GM12875 (cell line): ENCODE results near the gene CNOT2.
A peak's percentile ranks its signal among the peaks of the same experiment; 100 is the strongest.

Source experiments
- H3K4me3 ChIP-seq: one replicate; pipeline ENCODE4 v1.5.1; 2011; ENCODE audit warnings: low read depth, low read length, control low read depth
- CTCF ChIP-seq: IDR thresholded peaks from 2 replicates; pipeline ENCODE4 v1.5.1; 2011; ENCODE audit warnings: low read depth, mild to moderate bottlenecking, control low read depth, inconsistent platforms, low read length, moderate library complexity, borderline replicate concordance; ENCODE audit not compliant: insufficient read depth

CNOT2 gene

DNA sequence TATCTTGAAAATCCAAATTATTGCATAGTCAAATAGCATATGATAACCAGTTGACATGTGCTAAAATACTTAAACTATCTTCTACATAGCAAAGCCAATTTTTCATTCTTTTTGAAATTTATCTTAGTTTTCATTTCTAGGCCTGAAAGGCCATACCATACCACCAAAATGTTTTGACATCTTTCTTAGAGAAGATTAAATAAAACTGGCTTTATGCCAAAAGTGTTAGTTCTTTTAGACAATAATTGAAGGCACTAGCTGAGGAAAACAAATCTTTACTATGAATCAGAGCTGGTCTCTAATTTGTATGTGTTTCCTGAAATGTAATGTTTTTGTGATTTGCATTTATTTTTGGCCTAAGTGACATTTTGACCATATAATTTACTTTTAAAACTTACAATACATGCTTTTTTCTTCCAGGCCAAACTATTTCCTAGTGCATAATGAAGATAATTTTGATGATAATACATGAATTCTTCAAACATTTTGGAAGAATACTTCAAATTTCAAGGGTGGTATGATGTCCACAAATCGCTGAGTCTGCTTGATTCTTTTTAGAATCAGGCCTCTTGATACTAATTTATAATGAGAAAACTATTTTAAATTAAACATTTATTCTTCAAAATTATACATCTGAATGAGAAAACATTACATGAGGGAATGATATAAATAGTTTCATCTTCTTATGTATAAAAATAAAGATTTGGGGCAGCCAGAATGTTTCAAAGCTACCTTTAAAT is 116.4 kb downstream of the CNOT2 start:
- H3K4me3 ChIP-seq = no peak overlapping the region
- no peak for TF ChIP-seq CTCF

GRCh38 chr12:70360218-70360617 is 117.0 kb downstream of the CNOT2 start:
- TF ChIP-seq CTCF = no peak
- H3K4me3 ChIP-seq = no peak overlapping the region

DNA sequence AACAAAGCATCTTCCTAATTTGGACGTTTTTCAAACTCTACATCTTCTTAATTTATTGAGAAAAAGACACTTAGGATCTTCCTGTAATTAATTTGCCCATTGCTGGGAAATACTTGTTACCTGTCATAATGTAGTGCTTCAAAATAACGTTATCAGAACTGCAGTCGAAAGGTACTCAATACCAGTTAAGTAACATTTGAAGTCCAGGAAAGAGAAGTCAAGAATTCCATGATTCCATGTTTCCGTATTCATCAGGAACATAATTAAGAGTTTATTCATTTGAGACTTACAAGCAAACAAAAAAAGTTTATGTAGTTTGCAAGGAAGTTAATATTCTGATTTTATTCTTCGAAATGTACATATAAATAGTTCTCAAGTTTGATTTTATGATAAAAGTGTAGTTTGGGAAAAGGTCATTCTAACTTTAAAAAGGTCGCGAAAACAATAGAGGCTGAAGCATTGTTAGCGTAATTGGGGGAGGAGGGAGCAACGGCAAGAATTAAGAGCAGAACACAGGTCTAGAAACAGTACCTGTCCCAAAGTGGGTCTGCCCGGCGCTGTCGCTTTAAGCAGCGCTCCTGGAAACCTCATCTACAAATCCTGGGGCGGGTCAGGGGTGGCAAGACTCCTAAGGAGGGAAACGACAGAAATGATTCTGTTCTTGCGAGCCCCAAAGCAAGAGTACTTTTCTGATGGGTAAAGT is 121.6 kb downstream of the CNOT2 start:
- TF ChIP-seq CTCF = no peak
- H3K4me3 ChIP-seq = no peak overlapping the region

DNA sequence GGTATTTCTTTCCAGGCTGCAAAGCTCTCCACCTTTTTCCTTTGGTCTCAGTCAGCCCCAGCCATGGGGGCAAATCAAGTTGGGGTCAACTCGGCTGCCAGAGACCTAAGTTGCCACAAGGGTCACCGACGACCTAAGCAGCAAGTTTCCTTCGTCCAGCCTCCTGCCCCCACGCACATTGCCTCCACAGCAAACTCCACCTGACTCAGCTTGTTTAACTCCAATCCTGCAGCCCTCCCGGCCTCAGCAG is 122.1 kb downstream of the CNOT2 start:
- no peak for TF ChIP-seq CTCF

GRCh38 chr12:70365648-70366518 is 122.7 kb downstream of the CNOT2 start, which contains the start of gene KCNMB4:
TSS of gene KCNMB4 (plus strand) at chr12:70366290. CDS start at chr12:70366735, 445 bp downstream.
- peak within 1 kb of the TSS; percentile 50 for H3K4me3 ChIP-seq
- no peak for TF ChIP-seq CTCF

More for the DNA sequence above, 122.1 kb downstream of the CNOT2 start:
- H3K4me3 ChIP-seq = peak overlapping the region; percentile 50

DNA sequence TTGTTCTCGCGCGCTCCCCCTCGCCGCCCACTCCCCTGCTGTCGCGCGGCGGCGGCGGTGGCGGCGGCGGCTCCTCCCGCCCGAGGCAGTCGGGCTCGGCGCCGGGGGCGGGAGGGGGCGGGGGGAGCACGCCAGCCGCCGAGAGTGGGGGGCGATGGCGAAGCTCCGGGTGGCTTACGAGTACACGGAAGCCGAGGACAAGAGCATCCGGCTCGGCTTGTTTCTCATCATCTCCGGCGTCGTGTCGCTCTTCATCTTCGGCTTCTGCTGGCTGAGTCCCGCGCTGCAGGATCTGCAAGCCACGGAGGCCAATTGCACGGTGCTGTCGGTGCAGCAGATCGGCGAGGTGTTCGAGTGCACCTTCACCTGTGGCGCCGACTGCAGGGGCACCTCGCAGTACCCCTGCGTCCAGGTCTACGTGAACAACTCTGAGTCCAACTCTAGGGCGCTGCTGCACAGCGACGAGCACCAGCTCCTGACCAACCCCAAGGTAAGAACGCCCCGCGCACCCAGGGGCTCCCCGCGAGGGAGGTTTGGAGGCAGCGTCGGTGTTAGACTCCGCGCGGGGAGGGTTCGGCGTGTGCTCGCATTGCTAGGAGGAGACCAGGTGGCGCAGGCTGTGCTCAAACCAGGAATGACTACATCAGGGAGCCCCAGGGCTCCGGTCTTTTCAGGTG is 123.5 kb downstream of the CNOT2 start:
- H3K4me3 ChIP-seq = peak overlapping the region; percentile 50
- TF ChIP-seq CTCF = no peak
